SK-N-MC (cell line): Measurements from ENCODE around the gene GALM.

ENCODE experiments used
- EZH2 ChIP-seq: fragments of 200-600 bp; sonication (generic); IDR thresholded peaks from one replicate; pipeline ENCODE4 v1.6.1; 2017; ENCODE audit warnings: antibody characterized with exemption
- POLR2AphosphoS5 ChIP-seq: IDR thresholded peaks from 2 replicates; pipeline ENCODE4 v1.6.1; 2012; ENCODE audit warnings: mild to moderate bottlenecking, low read depth, low read length, borderline replicate concordance

GRCh38 chr2:38634684-38635083 lies 31.2 kb upstream of the GALM start:
- TF ChIP-seq POLR2AphosphoS5 (no peak), EZH2 (no peak)
